HG03520 (cell line): ENCODE data around the gene MRPL45.

ENCODE experiments used
- ATAC-seq: cut with Tn5 transposase; IDR thresholded peaks from one replicate; pipeline ENCODE4 v1.9.1; 2021; ENCODE audit warnings: mild to moderate bottlenecking, moderate library complexity; ENCODE audit not compliant: unreplicated experiment

Gene MRPL45

GRCh38 chr17:38324772-38325171 is 27.8 kb downstream of the MRPL45 start:
- ATAC-seq = no peak

GRCh38 chr17:38325221-38325851 is 28.4 kb downstream of the MRPL45 start:
- ATAC-seq = no peak

GRCh38 chr17:38326996-38327792 is 30.2 kb downstream of the MRPL45 start:
- no peak for ATAC-seq

GRCh38 chr17:38327936-38328335 is 31.0 kb downstream of the MRPL45 start:
- no peak for ATAC-seq

- ATAC-seq = no peak
These were observed 31.7 kb downstream of the MRPL45 start for GRCh38 chr17:38328620-38329019.

GRCh38 chr17:38329284-38329683 is 32.3 kb downstream of the MRPL45 start:
- ATAC-seq = no peak

- ATAC-seq = no peak
These were observed 33.1 kb downstream of the MRPL45 start for GRCh38 chr17:38329808-38330730.

- no peak for ATAC-seq
These were observed 34.0 kb downstream of the MRPL45 start for GRCh38 chr17:38330941-38331411.

GRCh38 chr17:38332735-38333134 is 35.8 kb downstream of the MRPL45 start:
- no peak for ATAC-seq

- ATAC-seq = no peak
These were observed 36.8 kb downstream of the MRPL45 start for GRCh38 chr17:38333635-38334295.

GRCh38 chr17:38334480-38335364 is 37.8 kb downstream of the MRPL45 start:
- no peak for ATAC-seq

GRCh38 chr17:38336838-38337237 is 39.9 kb downstream of the MRPL45 start:
- ATAC-seq = no peak

GRCh38 chr17:38338053-38338452 is 41.1 kb downstream of the MRPL45 start:
- no peak for ATAC-seq

- no peak for ATAC-seq
These were observed 41.6 kb downstream of the MRPL45 start for GRCh38 chr17:38338535-38338934.

- no peak for ATAC-seq
These were observed 42.9 kb downstream of the MRPL45 start for GRCh38 chr17:38339891-38340290.

GRCh38 chr17:38341035-38341721 is 44.2 kb downstream of the MRPL45 start:
- ATAC-seq = no peak

GRCh38 chr17:38342886-38343607 is 46.1 kb downstream of the MRPL45 start:
- ATAC-seq = no peak

- ATAC-seq = no peak
These were observed 46.8 kb downstream of the MRPL45 start, which contains the start of gene GPR179 for GRCh38 chr17:38343608-38344419. Gene GPR179, minus strand, starts transcription at chr17:38343956. Its CDS starts 167 bp downstream, at chr17:38343789.
